HG02588 (cell line): ENCODE measurements around the gene KSR2.
"Not testable (repeated sequence)": the region's sequence is repeated elsewhere in the genome, so short reads cannot be mapped to it uniquely, and the experiment has no call there.

Experiments
- ATAC-seq: cut with Tn5 transposase; IDR thresholded peaks from one replicate; pipeline ENCODE4 v1.9.1; 2021; ENCODE audit warnings: mild to moderate bottlenecking, moderate library complexity; ENCODE audit not compliant: unreplicated experiment

Gene KSR2

DNA sequence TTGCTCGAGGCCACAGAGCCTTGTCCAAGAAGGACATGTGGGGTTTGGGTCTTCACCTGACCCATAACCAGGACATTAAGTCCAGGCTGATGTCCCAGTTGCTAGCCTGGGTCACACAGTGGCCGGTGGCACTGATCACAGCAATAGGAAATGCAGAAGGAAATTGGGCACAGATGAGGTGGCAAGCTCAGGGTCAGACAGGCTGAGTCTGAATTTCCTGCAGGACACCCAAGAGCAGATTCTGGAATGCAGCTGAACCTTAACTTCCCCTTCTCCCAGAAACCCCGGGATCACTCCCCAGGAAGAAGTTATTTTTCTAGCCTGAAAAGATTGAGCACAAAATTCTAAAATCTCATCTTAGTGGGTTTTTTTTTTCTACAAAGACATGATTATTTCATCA is 199.9 kb downstream of the KSR2 start:
- no peak for ATAC-seq

DNA sequence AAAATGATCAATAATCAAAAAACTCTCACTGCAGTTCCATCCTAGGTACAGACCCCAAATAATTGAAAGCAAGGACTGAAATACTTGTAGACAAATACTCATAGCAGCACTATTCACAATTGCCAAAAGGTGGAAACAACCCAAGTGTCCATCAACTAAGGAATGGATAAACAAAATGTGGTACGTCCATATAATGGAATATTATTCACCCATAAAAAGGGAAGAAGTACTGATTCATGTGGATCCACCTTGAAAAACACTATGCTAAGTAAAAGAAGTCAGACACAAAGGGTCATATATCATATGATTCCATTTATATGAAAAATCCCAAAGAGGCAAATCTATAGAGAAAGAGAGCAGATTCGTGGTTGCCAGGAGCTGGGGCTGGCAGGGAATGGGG is 202.8 kb downstream of the KSR2 start:
- ATAC-seq: no peak

DNA sequence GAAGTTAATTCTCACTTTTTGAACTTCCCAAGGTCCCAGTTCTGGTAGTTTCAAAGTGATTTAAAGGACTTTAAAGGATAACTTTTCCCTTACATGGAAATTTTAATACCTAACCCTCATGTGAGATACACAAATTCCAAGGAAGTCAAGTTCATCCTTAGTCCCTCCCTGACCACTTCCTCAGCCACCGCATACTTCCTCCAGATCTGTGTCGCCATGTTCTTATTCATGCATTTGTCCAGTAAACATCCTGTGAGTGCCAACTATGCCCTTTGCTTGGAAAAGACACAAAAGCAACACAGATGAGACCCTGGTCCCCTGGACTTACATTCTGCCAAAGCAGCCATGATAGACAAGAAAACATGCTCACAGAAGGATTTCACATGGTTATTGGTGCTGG is 206.6 kb downstream of the KSR2 start:
- no peak for ATAC-seq

DNA sequence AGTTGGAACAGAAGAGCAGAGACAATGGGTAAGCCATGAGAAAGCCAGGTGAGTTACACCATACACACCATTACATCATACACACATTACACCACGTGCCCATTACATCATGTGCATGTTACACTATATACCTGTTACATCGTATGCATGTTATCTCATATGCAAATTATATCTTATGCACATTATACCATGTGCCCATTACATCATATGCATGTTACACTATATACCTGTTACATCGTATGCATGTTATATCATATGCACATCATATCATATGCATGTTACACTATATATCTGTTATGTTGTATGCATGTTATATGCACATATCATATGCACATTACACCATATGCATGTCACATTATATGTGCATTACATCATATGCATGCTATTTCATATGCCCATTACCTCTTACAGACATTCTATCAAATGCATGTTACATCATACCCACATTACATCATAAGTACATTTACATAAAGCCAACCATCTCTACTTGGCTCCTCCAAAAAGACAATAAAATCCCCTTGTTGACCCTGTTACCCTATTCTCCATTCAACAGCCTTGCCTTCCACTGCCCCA is 207.2 kb downstream of the KSR2 start:
- ATAC-seq: no peak

DNA sequence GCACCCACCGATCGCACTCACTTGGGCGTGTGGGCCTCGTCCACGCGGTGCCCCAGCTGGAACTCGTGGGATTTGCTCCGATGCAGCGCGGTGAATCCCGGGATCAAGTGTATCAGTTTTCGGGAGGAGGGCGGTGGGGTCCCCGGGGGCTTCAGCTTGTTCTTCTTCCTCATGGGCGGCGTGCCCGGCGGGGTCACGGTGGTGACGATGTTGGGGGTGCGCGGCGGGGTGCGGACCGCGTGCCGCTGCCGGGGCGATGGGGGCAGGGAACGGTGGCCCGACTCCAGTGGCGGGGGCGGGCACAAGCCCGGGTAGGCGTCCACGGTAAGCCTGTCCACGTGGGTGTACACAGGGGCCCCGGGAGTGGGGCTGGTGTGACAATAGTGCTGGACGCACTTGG is 207.8 kb downstream of the KSR2 start:
- ATAC-seq: no peak

DNA sequence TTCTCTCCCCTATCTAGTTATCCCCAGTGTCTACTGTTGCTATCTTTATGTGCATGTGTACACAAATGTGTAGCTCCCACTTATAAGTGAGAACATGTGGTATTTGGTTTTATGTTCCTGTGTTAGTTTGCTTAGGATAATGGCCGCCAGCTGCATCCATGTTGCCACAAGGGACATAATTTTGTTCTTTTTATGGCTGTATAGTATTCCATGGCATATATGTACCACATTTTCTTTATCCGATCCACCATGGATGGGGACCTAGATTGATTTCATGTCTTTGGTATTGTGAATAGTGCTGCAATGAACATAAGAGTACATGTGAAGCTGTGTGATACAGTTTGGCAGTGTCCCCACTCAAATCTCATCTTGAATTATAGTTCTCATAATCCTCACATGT is 218.1 kb downstream of the KSR2 start:
- no peak for ATAC-seq

DNA sequence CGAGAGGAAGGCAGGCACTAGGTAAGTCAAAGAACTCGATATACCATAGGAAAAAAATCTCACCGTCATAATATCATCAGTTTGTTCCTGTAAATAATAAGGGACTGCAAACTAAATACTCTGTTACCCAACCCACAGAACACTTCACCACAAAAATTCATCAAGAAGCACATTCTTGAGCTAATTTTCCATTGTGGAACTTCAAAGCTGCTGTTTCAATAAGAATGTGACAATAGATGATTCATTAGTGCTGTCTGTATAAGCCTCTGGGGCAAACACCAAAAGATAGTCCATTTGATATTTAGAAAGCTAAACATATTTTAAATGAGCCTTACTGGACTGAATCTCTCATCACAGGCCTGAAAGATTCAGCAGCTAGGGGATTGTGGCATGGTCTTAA is 219.4 kb downstream of the KSR2 start:
- ATAC-seq: no peak

DNA sequence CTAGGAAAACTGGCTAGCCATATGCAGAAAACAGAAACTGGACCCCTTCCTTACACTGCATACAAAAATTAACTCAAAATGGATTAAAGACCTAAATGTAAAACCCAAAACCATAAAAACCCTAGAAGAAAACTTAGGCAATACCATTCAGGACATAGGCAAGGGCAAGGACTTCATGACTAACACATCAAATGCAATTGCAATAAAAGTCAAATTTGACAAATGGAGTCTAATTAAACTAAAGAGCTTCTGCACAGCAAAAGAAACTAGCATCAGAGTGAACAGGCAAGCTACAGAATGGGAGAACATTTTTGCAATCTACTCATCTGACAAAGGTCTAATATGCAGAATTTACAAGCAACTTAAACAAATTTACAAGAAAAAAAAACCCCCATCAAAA is 222.4 kb downstream of the KSR2 start:
- not testable (repeated sequence) for ATAC-seq

DNA sequence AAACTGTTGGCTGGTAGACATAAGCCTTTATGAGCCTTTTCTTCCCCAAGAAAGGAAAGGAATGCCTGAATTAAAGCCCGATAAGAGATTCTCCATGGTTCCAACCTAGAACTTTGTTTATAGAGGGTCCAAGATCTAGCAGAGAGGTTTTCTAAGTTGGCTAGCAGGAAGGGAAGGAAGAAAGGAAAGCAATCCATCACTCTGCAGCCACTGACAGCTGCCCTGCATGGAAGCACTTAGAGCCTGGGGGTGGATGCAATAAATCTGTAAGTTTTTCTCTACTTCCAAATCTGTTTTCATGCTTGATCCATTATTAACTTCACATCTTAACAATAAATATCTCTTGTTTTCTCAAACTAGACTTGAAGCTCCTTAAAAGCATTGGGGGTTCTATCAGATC is 224.4 kb downstream of the KSR2 start:
- no peak for ATAC-seq

DNA sequence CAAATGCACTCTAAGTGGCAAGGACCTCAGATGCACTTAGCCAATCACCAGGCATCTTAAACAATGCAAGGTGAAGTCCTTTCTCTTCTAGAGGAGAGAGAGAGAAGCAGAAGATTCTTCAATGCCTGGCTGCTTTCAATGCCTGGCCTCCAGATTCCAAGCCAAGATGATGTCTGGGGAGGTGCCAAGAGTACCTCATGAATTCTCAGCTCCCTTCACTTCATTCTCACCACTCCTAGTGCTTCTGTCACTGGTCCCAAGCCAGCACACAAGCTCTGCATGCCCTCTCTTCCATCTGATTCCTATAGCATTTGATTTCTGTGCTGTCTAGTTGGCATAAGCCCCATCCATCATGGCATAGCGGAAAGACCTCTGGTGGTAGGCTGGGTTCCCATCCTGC is 225.0 kb downstream of the KSR2 start:
- no peak for ATAC-seq

DNA sequence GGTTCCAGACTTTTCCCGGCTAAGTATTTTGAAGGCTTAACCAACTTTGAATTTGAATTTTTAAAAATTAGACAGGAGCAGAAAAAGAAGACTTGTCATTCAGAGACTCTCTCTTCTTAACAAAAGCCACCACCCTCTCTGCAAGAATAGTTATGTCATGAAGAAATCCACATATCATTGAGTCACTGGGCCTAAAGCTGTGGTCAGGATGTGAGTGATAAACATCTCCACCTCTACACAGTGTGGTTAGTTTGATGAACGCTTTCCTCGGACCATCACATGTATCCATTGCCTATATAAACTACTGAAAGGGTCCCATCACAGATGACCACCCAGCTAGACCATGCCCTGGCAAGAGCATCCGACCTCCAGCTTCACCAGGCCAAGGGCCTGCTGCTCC is 226.1 kb downstream of the KSR2 start:
- ATAC-seq: no peak

DNA sequence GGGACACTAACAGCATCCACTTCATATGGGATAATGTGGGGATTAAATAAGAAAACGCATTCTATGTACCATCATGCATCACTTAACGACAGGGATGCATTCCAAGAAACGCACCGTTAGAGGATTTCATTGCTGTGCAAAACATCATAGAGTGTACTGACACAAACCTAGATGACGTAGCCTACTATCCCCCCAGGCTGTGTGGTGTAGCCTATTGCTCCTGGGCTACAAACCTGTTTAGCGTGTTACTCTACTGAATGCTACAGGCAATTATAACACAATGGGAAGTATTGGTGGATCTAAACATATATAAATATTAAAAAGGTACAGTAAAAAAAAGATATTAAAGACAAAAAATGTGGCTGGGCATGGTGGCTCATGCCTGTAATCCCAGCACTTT is 230.6 kb downstream of the KSR2 start:
- no peak for ATAC-seq

DNA sequence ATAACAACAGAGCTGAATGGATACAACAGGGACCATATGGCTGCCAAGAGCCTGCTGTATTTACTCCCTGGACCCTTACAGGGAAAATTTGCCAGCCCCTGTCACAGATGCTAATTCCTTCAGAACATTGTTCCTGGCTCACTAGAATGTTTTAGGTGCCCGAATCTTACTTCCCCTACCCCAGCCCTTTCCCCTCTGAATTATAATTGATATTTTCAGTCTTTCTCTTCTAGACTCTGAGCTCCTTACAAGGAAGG is 235.3 kb downstream of the KSR2 start:
- no peak for ATAC-seq

DNA sequence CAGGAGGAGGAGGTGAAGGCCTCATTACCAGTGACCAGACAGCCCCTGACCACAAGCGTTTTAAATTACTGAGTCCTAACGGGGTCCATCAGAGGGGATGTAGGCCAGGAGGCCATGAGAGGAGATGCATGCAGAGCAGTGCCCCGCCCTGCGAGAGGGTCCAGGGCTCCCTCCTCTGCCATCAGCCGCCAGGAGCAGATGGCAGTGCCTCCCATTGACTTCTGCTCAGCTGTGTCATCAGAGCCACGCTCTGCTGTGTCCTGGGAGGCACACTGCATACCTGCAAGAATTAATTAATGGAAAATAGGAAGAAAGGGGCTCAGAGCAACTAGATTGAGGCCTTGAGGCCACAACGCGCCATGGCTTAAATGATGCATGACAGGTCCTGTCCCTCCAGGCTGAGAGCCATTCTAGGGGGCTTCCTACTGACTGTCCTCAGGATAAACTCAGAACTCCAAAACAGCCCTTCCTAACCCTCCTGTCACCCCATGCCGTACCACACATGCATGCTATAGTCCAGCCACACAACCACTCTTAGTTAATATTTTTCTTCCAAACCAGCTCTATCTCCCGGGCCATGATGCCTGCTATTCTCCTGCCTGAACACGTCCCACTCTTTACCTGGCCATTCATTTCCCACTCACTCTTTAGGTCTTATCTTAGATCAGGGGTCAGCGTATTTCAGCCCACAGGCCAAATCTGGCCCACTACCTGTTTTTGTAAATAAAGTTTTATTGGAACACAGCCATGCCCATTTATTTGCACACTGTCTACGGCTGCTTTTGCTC is 235.8 kb downstream of the KSR2 start:
- ATAC-seq: no peak

DNA sequence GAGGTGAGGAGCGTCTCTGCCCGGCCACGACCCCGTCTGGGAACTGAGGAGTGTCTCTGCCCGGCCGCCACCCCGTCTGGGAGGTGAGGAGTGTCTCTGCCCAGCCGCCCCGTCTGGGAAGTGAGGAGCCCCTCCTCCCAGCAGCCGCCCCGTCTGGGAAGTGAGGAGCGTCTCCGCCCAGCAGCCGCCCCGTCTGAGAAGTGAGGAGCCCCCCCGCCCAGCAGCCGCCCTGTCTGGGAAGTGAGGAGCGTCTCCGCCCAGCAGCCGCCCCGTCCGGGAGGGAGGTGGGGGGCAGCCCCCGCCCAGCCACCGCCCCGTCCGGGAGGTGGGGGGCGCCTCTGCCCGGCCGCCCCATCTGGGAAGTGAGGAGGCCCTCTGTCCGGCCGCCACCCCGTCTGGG is 237.7 kb downstream of the KSR2 start:
- ATAC-seq: not testable (repeated sequence)

DNA sequence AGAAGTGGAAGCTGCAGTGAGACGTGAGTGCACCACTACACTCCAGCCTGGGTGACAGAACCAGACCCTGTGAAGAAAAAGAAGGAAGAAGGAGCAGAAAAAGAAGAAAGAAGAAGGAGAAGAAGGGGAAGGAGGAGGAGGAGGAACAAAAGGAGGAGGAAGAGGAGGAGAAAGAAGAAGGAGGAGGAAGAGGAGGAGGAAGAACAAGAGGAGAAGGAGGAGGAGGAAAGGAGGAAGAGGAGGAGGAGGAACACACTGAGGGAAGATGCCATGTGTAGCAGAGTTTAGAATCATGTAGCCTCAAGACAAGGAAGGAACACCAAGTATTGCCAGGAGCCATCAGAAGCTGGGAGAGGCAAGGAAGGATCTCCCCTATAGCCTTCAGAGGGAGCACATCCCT is 241.5 kb downstream of the KSR2 start:
- no peak for ATAC-seq

DNA sequence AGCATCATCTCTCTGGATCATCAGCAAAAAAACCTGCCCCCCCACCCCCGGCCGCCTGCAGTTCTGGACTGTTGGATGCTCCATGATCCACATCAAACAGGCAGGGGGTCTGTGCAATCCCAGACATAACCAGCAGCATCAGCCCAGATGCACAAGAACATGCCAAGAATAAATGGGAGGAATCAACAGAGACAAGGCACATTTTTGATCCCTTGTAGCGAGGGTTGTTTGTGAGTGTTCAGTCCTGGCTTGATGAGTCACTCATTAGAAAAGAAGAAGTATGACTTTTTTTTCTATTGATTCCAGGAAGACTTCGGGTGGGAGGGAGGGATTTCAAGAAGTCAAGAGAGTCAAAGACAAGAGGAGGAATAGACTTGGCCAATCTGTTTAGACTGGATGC is 244.2 kb downstream of the KSR2 start:
- ATAC-seq: no peak

DNA sequence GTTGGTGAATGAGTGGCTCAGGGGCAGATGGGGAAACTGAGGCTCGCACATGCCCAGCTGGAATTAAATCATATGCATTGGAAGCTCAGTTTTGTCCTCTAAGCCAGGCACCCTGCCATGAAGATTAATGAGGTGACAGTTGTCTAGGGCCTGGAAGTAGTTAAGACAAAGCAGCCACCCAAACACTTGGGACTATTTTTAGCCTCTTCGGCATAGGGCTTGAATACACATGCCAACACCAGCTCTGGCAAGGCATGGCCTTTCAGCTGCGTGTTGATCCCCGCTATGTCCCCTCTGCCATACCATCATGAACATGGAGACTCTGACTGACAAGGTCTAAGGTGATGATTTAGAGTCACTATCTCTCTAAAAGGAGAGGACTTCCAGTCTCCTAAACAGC is 250.2 kb downstream of the KSR2 start:
- no peak for ATAC-seq

DNA sequence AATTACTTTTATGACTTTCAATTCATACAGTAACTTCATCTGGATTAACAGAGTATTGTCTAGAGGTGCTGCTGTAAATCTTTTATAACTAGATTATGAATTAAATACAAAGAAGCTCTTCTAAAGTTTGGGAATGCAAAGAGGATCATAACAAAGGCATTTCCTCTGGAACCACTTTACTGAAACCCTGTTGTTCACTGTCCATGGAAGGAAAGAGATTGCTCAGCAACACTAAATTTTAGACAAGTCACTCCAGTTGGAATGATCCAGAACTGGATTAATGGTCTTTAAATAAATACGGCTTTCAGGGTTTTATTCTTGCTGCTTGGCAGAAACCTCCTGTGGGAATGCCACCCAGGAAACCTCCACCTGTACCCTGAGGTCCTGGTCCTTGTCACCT is 250.6 kb downstream of the KSR2 start:
- ATAC-seq: no peak

DNA sequence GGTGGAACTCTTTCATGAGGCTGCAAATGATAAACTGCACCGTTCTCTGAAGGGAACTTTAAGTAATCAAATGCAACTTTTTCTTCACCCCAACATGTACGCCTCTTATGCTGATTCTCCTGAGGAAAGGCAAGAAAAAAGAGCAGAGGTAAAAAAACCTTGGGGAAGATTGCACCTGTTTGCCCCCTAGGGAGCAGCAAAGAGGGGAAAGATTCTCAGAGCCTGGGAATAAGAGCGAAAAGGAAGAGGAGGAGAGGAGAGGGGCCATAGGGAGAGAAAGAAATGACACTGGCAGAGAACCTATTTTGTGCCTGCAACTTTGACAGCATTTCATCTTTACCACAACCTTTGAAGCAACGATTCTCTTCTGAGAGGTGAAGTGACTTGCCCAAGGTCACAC is 254.6 kb downstream of the KSR2 start:
- no peak for ATAC-seq

DNA sequence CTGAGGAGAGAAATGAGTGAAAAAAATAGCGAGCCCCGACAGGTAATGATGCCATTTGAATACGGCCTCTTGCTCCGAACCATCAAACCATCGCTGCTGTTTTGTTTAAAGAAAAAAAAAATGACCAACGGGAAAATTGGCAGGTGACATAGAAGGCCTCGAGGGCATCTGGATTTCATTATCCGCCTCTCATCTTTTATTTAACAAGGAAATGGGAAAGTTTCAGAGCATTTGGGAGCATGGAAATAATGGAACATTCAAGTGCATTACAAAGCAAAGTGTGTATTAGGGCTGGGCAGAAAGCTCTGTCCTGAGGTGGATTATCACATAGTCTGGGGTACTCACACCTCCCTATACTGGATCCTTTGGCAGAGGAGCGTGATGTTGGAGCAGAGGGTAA is 258.7 kb downstream of the KSR2 start:
- ATAC-seq: no peak

DNA sequence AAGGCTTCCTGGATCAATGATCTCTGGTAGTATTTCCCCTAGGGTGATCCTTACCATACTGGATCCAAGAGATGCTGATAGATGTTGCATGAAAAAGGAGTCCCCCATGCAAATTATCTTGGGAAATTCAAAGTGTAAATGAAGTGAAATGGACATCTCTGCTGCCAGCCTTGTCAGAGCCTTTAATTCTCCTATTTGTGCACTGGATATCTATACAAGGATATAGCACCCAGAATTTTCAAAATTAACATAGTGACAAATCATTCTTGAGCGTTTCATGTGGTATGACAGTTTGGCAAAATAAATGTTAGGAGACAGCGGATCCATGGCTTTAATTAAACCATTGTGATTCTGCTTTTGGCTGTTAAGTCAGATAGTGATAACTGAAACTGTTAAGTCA is 260.9 kb downstream of the KSR2 start:
- no peak for ATAC-seq

DNA sequence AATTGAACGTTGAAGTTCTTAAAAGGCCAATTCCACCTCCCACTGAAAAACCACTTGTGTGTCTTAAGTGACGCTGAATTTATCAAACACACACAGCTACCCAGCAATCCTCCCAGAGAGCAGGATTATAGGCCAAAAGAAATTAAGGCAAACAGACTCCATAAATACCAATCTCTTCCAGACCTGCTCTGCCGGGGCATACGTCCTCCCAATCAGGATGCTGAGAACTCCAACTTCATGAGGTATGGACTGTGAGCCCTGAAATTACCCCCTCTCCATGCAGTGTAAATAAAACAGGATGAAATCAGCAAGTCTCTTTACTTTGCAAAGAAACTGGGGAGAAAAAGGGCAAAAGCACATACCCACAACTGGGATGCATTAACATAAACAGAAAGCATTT is 265.2 kb downstream of the KSR2 start:
- no peak for ATAC-seq
